Skin of body (tissue), 2 donors: ENCODE measurements around the gene RBP2. TPM values are rescaled to one million over a fixed set of nuclear protein-coding genes. Genes with fewer than 3 reads are reported as not detected.
"Not testable (repeated sequence)": the region's sequence is repeated elsewhere in the genome, so short reads cannot be mapped to it uniquely, and the experiment has no call there.

Source experiments
- DNase-seq: peaks from one replicate; lab custom pipeline; 2025; lab: John Stamatoyannopoulos, UW
- total RNA-seq: library from RNA; depleted of rRNA; stranded (reverse); fragments of >200 nt; gene quantifications from one replicate; pipeline ENCODE4 v1.2.3, GENCODE V29; 2014

RBP2 gene
- total RNA-seq, 1 donor from 2014 or later, result not detected

GRCh38 chr3:139444446-139444845 is 31.9 kb downstream of the RBP2 start:
- DNase-seq, result no peak

GRCh38 chr3:139443186-139443585 is 33.1 kb downstream of the RBP2 start:
- DNase-seq, result no peak

GRCh38 chr3:139441656-139442055 is 34.7 kb downstream of the RBP2 start:
- DNase-seq, result no peak

GRCh38 chr3:139440639-139441556 is 35.4 kb downstream of the RBP2 start:
- no peak for DNase-seq

GRCh38 chr3:139439278-139439677 is 37.0 kb downstream of the RBP2 start:
- no peak for DNase-seq

- DNase-seq, result no peak
These were observed 41.5 kb downstream of the RBP2 start for GRCh38 chr3:139434764-139435307.

GRCh38 chr3:139434228-139434627 is 42.1 kb downstream of the RBP2 start:
- DNase-seq, result no peak

GRCh38 chr3:139433089-139433488 is 43.2 kb downstream of the RBP2 start:
- no peak for DNase-seq

GRCh38 chr3:139430493-139430892 is 45.8 kb downstream of the RBP2 start:
- DNase-seq, result no peak

- peak; percentile 41 for DNase-seq
These were observed 48.8 kb downstream of the RBP2 start for GRCh38 chr3:139427283-139428060.

GRCh38 chr3:139425745-139426400 is 50.4 kb downstream of the RBP2 start:
- no peak for DNase-seq

- no peak for DNase-seq
These were observed 53.1 kb downstream of the RBP2 start for GRCh38 chr3:139423232-139423631.

- DNase-seq, result no peak
These were observed 54.9 kb downstream of the RBP2 start for GRCh38 chr3:139421460-139421859.

- DNase-seq, result no peak
These were observed 55.3 kb downstream of the RBP2 start for GRCh38 chr3:139421040-139421439.

- no peak for DNase-seq
These were observed 58.2 kb downstream of the RBP2 start for GRCh38 chr3:139418144-139418543.

- no peak for DNase-seq
These were observed 60.0 kb downstream of the RBP2 start for GRCh38 chr3:139416275-139416674.

GRCh38 chr3:139414608-139415224 is 61.6 kb downstream of the RBP2 start:
- DNase-seq, result no peak

- not testable (repeated sequence) for DNase-seq
These were observed 63.4 kb downstream of the RBP2 start for GRCh38 chr3:139412891-139413290.
